ENCODE results near the gene SYT2. TPM values are rescaled to one million over a fixed set of nuclear protein-coding genes. Genes with fewer than 3 reads are reported as not detected.

SYT2 gene
- total RNA-seq, 1 donor from 2014 or later = not detected

GRCh38 chr1:202706851-202707250 is 3.4 kb downstream of the SYT2 start:
- no peak for DNase-seq (ENCODE audit: low read depth in 2 of 2)

- no peak for DNase-seq (ENCODE audit: low read depth in 2 of 2)
These were observed 5.7 kb downstream of the SYT2 start for GRCh38 chr1:202704601-202705000.

- no peak for DNase-seq (ENCODE audit: low read depth in 2 of 2)
These were observed 7.1 kb downstream of the SYT2 start for GRCh38 chr1:202703191-202703590.

- no peak for DNase-seq (ENCODE audit: low read depth in 2 of 2)
These were observed 8.2 kb downstream of the SYT2 start for GRCh38 chr1:202702088-202702487.

- DNase-seq (ENCODE audit: low read depth in 2 of 2) = no peak
These were observed 9.1 kb downstream of the SYT2 start for GRCh38 chr1:202701200-202701599.

GRCh38 chr1:202700061-202700460 is 10.2 kb downstream of the SYT2 start:
- DNase-seq (ENCODE audit: low read depth in 2 of 2) = no peak

GRCh38 chr1:202698276-202698675 is 12.0 kb downstream of the SYT2 start:
- DNase-seq (ENCODE audit: low read depth in 2 of 2) = no peak

GRCh38 chr1:202697038-202697437 is 13.2 kb downstream of the SYT2 start:
- DNase-seq (ENCODE audit: low read depth in 2 of 2) = no peak

- no peak for DNase-seq (ENCODE audit: low read depth in 2 of 2)
These were observed 15.9 kb downstream of the SYT2 start for GRCh38 chr1:202694314-202694713.

- DNase-seq (ENCODE audit: low read depth in 2 of 2) = peak; percentile 33 to 70
These were observed 17.2 kb downstream of the SYT2 start for GRCh38 chr1:202692959-202693555.

- DNase-seq (ENCODE audit: low read depth in 2 of 2) = no peak
These were observed 18.4 kb downstream of the SYT2 start for GRCh38 chr1:202691816-202692215.

- no peak for DNase-seq (ENCODE audit: low read depth in 2 of 2)
These were observed 20.5 kb downstream of the SYT2 start for GRCh38 chr1:202689493-202690342.

GRCh38 chr1:202689082-202689481 is 21.2 kb downstream of the SYT2 start:
- DNase-seq (ENCODE audit: low read depth in 2 of 2) = no peak

- DNase-seq (ENCODE audit: low read depth in 2 of 2) = no peak
These were observed 21.9 kb downstream of the SYT2 start for GRCh38 chr1:202688401-202688800.

- DNase-seq (ENCODE audit: low read depth in 2 of 2) = no peak
These were observed 22.5 kb downstream of the SYT2 start for GRCh38 chr1:202687798-202688197.

- DNase-seq (ENCODE audit: low read depth in 2 of 2) = no peak
These were observed 22.9 kb downstream of the SYT2 start for GRCh38 chr1:202687370-202687769.

GRCh38 chr1:202685641-202686040 is 24.6 kb downstream of the SYT2 start:
- DNase-seq (ENCODE audit: low read depth in 2 of 2) = no peak

- no peak for DNase-seq (ENCODE audit: low read depth in 2 of 2)
These were observed 25.5 kb downstream of the SYT2 start for GRCh38 chr1:202684716-202685115.

- DNase-seq (ENCODE audit: low read depth in 2 of 2) = no peak
These were observed 27.2 kb downstream of the SYT2 start for GRCh38 chr1:202683029-202683428.

GRCh38 chr1:202682477-202682876 is 27.8 kb downstream of the SYT2 start:
- no peak for DNase-seq (ENCODE audit: low read depth in 2 of 2)

GRCh38 chr1:202681736-202682420 is 28.4 kb downstream of the SYT2 start:
- DNase-seq (ENCODE audit: low read depth in 2 of 2) = no peak

- no peak for DNase-seq (ENCODE audit: low read depth in 2 of 2)
These were observed 29.5 kb downstream of the SYT2 start for GRCh38 chr1:202680586-202681352.
